Astrocyte of the cerebellum (primary cell): ENCODE measurements around the gene SCMH1.

Source experiments
- DNase-seq: peaks from one replicate; pipeline ENCODE4 v3.0.0-alpha.2; 2011; ENCODE audit warnings: low read depth
- H3K4me3 ChIP-seq: 2 replicates; pipeline ENCODE4 v1.5.1; 2011; ENCODE audit warnings: mild to moderate bottlenecking, low read depth, low read length, moderate library complexity
- in situ Hi-C: cut with HindIII; loops from 2 replicates; pipeline ENCODE4 v1.10.0; 2017; ENCODE audit warnings: low sequenced_read_pairs
- TF ChIP-seq, protein P1 (sequence below): IDR thresholded peaks from 2 replicates; pipeline ENCODE4 v1.5.1; 2012; ENCODE audit warnings: low read length, low read depth, moderate library complexity, mild to moderate bottlenecking; ENCODE audit errors: missing control alignments

Gene SCMH1

DNA sequence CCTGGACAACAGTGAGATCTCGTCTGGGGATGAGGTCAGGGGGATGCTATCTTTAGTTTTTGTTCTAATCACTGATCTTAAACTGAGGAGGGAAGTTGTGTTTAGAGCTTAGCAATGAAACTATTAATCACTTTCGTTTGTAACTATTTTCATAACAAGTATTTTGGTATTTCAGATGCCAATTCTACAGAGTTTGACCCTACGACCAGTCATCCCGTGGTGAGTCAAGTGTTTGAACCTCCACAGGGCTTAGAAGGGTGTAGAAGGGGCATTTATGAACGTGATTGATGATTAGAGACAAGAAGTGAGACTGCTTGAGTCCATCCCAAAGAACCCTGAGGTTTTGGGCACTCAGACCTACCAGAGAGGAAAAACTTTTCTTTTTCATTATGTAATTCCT is 236.2 kb downstream of the SCMH1 start:
- TF ChIP-seq, protein P1, sequence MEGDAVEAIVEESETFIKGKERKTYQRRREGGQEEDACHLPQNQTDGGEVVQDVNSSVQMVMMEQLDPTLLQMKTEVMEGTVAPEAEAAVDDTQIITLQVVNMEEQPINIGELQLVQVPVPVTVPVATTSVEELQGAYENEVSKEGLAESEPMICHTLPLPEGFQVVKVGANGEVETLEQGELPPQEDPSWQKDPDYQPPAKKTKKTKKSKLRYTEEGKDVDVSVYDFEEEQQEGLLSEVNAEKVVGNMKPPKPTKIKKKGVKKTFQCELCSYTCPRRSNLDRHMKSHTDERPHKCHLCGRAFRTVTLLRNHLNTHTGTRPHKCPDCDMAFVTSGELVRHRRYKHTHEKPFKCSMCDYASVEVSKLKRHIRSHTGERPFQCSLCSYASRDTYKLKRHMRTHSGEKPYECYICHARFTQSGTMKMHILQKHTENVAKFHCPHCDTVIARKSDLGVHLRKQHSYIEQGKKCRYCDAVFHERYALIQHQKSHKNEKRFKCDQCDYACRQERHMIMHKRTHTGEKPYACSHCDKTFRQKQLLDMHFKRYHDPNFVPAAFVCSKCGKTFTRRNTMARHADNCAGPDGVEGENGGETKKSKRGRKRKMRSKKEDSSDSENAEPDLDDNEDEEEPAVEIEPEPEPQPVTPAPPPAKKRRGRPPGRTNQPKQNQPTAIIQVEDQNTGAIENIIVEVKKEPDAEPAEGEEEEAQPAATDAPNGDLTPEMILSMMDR = no peak
- H3K4me3 ChIP-seq = no peak overlapping the region
- no peak for DNase-seq
- in situ Hi-C loops = no loop called here

DNA sequence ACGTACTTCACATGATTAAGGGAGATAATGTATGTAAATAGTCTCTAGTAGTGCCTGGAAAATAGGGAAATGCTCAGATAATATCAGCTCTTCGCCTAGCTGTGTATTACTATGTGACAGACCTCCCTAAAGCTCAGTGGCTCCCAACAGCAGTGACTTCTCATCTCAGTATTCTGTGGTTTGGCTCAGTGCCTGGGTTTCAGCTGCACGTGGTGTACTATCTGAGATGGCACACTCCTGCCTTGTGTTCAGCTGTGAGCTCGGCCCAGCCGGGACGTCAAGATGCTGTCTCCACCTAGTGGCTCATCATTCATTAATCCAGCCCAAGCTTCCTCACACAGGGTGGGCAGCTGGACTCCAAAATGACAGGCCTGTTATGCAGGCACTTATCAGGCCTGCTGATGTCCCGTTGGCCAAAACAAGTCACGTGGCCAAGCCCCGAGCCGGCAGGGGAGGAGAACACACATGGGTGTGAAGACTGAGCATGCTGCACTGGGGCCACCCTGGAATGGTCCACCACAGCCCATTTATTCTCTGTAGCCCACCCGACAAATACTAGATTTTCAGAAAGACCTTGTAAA is 238.4 kb downstream of the SCMH1 start:
- peak; percentile 98 for DNase-seq
- TF ChIP-seq, protein P1 = peak; percentile 66
- in situ Hi-C loops = no loop called here
- H3K4me3 ChIP-seq = no peak overlapping the region

DNA sequence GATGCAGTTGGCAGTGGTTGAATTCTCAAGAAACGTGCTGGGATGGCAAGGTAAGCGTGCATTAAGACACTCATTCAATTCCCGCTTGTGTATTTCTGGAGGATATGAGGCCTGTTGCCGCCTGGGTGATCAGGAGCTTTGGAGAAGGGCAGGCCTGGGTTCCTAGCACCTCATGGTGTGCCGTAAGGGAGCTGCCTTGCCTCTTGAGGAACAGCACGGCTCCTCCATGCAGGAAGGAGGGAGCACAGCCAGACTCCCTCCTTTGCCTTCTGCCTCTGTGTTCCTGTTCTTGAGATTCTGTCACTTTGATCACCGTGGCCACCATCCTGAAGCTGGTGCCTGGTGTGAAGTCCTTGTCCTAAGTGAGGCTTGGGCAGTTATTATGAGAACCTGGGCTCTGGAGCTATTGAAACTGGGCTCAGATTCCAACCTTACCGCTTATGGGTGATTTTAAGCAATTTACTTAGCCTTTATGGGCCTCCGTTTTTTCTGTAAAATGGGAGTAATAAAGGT is 238.9 kb downstream of the SCMH1 start:
- H3K4me3 ChIP-seq = no peak overlapping the region
- in situ Hi-C loops = no loop called here
- TF ChIP-seq, protein P1 = no peak
- no peak for DNase-seq

DNA sequence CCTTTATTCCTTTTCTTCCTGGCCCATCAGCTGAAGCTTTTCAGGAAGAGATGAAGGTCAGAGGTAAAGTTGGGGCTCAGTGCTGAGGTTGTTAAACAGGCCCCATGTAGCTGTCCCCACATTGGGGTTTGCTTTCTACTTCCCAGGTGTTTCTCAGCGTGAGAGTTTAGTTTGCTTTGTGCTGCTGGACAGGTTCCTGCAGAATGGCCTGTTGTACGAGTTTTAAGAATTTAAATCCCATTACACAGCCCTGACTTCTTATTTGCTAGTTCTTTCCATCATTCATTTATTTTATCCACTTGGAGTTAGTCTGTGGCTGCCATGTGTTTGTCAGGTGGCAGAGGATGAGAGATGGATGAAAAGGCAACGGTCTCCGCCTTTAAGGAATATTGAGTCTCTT is 243.4 kb downstream of the SCMH1 start:
- no peak for DNase-seq
- no peak overlapping the region for H3K4me3 ChIP-seq
- in situ Hi-C loops = no loop called here
- TF ChIP-seq, protein P1 = no peak

DNA sequence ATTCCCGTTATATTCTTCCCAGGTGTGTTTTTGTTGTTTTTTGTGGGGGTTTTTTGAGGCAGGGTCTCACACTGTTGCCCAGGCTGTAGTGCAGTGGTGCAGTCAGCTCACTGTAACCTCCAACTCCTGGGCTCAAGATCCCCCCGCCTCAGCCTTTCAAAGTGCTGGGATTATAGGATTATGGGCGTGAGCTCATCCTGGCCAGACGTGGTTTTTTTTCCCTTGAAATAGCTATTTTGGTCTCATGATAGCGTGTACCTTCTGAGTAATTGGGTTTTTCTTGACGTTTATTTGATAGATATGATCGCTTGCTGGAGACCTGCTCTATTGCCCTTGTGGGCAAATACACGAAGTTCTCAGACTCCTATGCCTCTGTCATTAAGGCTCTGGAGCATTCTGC is 245.0 kb downstream of the SCMH1 start:
- TF ChIP-seq, protein P1 = no peak
- H3K4me3 ChIP-seq = no peak overlapping the region
- no peak for DNase-seq
- in situ Hi-C loops = no loop called here

DNA sequence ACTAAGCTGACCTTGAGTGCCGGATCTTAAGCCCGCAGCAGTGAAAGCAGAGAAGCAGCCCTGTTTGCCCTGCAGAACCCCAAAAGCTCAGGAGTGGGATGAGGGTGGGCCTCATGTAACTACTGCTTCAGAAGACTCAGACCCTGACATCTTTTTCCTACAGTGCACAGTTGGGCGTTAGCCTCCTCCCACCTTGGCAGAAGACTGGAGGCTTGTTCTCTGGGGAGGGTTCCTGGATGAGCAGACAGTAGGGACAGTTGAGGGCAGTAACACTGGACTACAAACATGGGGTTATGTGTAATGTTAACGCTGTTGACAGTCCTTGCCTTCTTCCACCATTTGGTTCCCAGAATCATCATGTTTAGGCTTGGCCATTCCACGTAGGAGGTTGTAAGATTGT is 253.0 kb downstream of the SCMH1 start:
- DNase-seq = no peak
- in situ Hi-C loops = no loop called here
- TF ChIP-seq, protein P1 = no peak
- H3K4me3 ChIP-seq = no peak overlapping the region
